TTC549 (cell line): ENCODE results near the gene CDH8.
"Not testable (repeated sequence)": the region's sequence is repeated elsewhere in the genome, so short reads cannot be mapped to it uniquely, and the experiment has no call there.

Experiments
- FAIRE-seq: peaks from 2 replicates; lab custom pipeline; 2012; peaks lifted over from hg19 to GRCh38; lab: Jason Lieb, UNC

CDH8 gene

DNA sequence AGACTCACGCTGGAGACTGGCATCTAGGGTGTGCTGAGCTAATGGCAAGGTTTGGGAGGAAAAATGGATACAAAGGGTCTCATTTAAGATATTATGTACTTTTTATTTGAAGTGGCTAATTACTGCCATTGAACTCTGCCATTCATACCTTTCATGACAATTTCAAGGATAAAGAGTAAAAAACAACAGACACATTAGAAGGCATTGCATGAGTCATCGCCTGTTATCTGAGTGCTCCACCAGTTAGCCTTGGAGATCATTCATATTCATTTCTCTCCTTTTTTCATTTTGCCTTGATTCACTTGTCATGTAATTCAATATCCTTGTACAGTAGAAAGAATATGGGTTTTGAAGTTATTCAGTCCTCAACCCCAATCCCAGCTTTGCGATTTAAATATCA is 109.5 kb downstream of the CDH8 start:
- no peak for FAIRE-seq

DNA sequence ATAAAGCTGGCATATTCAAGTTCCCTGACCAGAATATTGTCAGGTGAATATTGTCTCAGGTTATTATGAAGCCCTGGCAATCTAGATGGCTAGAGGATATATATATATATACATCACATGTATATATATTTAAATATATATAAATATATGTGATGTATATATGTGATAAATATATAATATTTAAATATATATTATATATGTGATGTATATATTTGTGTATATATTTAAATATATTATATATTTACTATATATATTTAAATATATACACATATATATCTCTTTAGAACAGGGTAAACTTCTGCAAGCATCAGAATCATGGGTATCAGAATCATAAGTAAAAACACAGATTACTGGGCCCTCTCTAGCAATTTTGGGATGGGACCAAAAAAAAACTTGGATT is 112.6 kb downstream of the CDH8 start:
- FAIRE-seq = no peak

DNA sequence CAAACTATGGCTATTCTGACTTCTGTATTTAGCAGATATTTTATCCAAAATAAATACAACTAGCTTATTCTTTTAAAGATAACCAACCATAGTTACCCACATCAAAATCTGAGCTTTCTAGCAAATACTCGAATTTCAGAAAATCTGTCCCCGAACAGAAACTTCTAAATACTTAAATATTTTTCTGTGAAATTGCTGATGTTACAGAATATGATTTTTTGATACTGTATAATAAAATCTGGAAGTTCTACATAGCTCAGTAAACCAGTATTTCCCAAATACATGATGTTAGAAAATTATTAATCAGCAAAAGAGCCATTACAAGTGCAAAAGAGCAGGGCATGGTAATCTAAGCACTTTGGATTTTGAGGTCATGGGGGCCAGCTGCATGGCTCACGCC is 114.9 kb downstream of the CDH8 start:
- no peak for FAIRE-seq

DNA sequence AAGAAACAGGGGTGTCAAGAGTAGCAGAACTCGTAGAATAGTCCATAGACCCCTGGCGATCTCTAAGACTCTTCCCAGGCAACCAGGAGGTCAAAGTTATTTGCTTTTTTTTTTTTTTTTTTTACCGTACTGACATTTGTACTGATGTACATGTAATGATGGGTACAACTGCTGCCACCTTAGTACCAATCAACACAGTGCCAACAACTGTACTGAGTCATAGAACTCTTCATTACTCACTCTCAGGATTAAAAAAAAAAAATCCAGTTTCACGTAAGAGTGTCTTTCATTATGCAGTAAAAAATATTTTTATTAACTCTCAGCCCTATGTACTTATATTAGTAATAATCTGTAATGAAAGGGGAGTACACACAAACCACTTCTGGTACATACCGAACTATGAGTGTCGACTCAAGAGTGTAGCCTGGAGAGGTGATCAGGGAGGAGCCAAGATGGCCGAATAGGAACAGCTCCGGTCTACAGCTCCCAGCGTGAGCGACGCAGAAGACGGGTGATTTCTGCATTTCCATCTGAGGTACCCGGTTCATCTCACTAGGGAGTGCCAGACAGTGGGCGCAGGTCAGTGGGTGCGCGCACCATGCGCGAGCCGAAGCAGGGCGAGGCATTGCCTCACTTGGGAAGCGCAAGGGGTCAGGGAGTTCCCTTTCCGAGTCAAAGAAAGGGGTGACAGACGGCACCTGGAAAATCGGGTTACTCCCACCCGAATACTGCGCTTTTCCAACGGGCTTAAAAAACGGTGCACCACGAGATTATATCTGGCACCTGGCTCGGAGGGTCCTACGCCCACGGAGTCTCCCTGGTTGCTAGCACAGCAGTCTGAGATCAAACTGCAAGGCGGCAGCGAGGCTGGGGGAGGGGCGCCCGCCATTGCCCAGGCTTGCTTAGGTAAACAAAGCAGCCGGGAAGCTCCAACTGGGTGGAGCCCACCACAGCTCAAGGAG is 118.1 kb downstream of the CDH8 start:
- FAIRE-seq = not testable (repeated sequence)

DNA sequence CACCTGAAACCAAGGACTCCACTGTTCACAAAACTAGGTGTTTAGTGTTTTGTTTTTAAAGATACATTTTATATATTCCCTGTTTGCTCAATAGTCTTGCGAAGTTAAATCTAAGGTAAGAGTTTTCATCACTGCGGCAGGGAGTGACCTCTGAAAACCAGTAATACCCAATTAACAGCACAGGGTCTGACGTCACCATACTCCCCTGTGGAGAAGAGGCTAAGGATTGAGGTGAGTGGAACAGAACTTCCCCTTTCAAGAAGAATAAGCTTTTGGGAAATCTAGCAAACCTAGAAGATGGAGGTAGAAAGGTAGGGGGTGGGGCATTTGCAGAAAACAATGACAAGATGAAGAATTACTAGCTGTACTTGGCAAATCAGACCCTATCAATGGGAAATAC is 120.7 kb downstream of the CDH8 start:
- no peak for FAIRE-seq

DNA sequence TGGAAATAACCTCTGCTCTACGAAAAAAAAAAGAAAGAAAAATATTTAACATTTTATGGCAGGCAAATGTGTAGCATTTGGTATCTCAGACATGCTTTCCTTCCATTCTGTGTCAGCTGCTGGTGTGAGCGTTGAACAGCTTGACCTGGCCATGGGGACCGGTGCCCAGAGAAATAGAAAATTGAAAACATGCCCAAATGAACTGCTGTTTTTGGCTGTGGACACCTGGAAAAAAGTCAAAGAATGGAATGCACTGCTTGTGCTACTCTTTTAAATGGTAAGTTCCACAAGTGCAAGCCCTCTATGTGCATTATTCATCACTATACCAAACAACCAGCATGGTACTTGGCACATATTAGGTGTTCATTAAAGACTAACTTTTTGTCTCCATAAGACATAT is 127.2 kb downstream of the CDH8 start:
- no peak for FAIRE-seq

DNA sequence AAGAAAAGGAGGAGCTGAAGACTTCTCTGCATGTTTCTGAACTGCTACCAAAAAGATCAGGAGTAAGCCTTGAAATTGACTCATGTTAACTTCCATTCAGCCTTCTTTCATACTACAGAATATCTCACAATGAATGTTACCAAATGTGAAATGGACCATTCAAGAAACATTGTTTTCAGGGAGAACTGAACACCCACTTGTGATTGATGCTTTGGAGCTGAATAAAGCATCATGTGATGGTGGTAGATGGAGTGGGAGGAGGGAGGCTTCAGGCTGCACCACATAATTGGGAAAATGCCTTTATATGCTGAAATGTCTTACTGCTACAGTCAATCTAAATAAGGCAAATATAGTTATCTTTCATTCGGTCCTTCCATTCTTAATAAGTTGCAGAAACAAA is 127.8 kb downstream of the CDH8 start:
- no peak for FAIRE-seq

DNA sequence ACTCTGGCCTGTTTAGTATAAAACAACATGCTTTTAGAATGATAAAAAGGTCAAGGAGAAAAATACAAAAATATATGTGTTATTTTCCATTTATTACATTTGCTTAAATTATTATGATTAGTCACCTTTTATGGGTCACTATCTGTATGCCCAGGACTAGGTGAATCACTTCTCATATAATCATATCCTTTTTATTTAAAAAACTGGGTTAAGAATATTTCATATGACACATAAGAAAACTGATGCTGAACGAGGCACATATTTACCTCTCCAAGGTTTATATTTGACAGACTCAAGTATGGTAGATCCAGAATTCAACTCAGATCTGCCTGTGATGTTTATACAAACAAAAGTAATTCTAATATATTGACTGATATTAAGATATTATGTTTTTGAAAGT is 134.5 kb downstream of the CDH8 start:
- FAIRE-seq = no peak

DNA sequence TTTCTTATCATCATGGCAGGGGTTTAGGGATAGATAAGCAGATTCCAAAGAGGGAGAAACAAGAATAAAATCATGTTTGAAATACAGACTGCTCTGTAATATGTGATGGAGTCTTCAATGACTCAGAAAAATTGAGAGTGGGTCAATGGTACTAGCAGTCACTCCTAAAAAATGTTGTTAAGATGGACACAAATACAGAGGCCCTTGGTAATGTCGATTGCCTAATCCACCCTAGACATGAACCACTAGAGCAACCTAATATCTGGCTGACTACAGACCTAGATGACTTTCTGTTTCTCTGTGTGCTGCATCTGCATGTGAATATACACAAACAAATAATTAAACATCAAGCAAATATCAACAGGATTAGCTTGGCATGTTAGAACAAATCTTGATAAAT is 135.8 kb downstream of the CDH8 start:
- FAIRE-seq = no peak

DNA sequence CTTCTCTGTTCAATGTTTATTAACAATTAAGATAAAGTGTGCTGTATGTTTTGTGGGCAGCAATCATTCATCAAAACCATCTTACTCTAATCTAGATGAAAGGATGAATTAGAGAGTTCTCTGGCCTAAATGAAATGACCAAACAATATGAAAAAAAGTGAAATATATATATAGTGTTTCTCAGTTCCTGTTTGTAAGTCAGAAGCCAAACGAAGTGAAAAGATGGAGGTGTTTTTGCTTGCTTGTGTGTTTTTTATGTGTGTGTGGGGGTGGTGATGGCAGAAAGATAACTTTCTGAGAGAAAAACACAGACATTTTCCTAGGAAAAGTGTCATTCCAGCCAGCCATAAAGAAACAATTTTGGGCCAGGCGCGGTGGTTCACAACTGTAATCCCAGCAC is 138.6 kb downstream of the CDH8 start:
- FAIRE-seq = no peak

DNA sequence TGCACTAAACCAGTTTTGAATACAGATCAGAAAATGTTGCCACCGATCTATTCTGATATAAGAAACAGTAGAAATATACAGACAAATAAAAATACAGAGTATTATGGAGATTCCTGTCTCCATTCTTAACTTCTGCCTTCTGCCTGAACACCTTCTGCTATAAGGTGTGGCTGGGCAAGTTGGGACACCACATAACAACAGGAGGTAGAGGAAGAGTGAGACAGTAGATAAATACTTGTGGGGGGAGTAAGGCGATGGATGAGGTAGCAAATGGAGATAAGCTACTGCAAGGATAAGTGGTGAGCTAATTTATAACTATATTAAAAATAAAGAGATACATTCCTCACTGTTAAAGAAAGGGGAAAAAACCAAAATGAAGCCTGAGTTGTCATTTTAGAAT is 143.7 kb downstream of the CDH8 start:
- FAIRE-seq = no peak

DNA sequence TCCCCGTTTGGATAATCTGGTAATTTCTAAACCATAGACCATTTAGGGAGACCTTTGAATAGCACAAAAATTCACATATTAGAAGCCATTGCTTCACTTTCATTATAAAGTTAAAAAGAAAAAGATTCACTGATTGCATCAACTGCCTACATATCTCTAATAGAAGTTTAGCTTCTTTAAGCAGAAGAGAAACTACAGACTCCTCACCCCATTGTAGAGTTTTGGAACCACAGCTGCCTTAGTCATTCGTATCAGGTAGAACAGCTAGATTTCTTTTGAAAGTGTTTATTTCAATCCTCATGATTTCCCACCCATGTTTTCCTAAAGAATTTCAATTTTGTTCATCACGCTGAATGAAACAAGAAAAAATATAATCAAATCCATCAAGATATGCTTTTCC is 144.8 kb downstream of the CDH8 start:
- FAIRE-seq = no peak

DNA sequence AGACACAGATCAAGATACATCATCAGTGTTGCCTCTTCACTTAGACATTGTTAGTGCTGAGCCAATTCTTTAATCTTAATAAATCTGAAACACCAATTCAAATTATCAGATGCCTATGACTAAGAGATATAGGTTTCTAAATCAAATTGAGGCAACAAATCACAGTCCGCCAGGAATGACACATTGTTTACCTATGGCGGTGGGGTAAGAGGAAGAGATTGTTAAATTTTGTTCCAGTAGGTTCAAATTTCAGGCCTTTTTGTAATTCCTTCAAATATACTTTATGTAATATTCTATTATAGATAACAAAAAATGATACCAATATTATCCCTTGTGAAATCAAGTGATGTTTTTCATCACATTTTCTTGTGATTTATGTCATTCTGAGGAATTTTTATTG is 145.9 kb downstream of the CDH8 start:
- FAIRE-seq = no peak

DNA sequence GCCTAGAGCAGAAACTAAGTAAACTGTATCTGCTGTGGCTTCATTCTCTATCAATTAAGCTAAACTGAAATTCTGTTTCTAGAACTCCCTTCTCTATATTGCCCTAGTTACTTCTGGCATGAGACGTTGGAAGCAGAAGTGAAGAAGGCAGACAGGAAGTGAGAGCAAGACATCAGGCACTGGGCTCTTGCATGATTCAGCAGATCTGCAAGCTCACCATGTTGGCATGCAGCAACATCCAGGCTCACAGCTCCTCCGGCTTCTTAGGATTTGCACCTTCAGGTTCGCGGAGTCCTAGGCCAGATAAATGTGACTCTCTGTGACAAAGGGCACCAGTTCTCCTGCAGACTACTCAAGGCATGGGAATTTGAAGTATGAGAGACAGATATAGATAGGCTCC is 148.3 kb downstream of the CDH8 start:
- no peak for FAIRE-seq

DNA sequence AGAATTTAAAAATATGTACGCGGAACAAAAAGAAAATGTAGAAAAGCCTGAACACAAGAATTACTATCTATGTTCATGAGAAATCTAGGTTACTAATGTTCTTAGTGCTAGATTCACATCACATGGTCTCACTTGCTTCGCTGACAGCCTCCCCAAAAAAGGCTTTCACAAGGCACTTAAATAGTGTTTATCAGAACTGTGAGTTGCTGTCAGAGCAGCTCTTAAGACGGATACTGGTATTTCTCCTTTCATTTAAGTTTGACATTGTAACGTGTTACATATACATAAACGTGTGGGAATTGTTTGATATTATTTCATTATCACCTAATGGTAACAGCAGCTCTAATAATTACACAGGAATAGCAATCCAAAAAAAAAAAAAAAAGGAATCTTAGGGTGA is 150.9 kb downstream of the CDH8 start:
- no peak for FAIRE-seq

DNA sequence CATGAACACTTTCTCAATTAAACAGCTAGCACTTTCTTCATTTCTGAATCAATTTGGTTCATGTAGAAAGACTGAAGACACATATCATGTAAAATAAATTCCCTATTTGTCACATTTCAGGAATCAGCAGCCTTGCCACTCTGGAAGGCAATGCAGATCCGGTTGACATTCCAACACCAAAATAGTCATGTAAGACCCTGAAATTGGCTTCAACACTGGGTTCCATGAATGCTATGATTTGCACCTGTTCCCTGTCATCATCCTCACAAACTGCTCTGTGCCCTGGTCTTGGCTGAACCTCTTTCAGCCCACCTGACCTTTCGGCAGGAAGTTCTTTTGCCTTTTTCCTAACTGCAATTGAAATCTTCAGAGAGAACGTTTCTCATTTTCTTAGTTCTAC is 156.9 kb downstream of the CDH8 start:
- FAIRE-seq = no peak

DNA sequence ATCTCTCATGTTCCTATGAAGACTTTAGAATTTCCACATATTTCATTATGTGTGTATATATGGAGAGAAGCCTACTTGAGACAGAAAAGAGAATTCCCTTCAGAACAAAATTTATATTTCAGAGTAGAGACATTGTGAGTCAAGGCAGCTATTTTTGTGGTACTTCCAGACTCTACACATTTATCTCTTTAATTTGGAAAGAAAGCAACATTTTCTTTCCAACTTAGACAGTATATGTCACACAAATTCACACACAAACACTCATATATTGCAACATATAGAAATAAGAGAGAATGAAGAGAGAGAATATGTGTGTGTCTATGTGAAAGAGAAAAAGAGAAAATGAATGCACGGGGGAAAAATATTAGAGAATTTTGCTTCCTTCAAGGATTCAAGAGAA is 158.8 kb downstream of the CDH8 start:
- FAIRE-seq = no peak

DNA sequence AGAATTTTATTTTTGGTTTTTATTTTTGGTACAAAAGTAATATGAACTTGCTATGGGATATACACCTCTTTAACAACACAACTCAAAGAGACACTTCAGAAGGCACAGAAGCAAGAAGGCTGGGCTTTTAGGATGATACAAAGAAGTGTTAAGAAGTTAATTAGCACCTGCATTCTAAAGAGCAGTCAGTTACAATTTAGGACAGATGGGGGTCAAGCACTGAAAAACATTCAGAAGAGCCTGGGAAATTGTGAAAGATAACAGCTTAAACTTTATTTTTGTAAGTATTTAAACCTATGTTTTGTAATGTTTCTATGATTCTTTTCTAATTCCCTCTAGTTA is 163.5 kb downstream of the CDH8 start:
- FAIRE-seq = no peak

DNA sequence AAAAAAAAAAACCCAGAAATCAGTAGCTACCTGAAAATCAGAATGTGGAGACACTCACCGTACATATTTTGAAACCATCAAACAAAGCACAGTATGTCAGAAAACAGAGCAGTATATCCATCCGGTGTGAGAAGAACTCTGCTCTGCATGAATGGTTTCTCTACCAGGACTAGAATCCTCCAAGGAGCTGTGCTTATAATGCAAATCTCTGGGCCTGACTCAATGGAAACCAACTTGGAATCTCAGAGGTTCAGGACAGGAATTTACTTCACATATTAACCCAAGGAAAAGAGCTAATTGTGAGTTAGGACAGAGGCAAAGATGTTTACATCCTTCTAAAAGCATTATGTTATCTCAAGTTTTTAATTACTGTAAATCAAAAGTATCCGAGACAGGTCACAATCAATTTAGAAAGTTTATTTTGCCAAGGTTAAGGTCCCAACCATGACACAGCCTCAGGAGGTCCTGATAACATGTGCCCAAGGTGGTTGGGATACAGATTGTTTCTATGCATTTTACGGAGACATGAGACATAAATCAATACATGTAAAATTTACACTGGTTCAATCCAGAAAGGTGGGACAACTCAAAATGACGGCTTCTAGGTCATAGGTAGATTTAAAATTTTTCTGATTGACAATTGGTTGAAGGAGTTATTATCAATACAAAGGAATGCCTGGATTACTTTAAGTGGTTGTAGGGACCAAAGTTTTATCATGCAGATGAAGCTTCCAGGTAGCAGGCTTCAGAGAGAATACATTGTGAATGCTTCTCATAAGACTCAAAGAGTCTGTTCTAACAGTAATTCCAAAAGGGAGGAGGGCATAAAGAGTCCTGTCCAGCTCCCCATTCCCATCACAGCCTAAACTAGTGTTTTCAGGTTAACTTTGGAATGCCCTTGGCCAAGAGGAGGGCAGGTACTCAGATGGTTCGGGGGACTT is 164.1 kb downstream of the CDH8 start:
- FAIRE-seq = no peak

DNA sequence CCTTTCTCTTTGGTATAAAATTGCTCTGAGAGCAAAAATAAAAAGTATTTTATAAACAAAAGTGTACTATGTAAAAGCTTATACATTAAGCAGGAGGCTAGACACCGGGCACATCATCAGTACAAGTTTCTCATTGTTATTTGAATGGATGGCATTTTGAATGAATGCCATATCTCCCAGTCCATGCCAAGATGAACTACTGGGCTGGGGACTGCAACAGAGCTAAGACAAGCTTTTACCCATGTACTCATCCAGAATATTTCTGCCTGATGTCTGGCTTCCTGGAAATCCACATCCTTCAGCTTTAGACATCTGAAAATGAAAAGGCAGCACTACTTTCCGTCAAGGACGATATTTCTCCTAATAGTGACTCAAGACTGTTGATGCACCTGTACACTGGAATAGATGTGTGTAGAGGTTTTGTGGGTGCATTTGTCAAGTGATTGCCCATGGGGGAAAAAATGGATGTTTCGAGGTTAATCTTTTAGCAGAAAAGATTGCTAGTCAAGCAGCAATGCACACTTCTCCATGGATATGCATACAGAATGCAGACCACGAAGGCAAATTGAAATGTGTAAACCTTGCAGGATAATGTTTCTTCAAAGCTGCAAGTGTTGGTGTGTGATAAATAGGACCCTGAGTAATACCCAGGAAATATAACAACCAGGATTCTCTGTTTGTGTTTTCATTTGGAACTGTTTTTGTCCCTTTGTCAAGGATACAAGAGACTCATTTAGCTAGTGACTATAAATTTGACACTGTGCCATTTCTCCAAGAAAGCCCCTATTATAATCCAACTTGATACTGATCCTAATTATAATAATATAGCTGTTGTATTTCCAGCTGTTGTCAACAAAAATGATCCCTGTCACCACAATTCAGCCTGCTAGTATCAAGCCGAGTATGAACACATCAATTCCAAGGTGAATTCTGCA is 173.8 kb downstream of the CDH8 start:
- FAIRE-seq = no peak

DNA sequence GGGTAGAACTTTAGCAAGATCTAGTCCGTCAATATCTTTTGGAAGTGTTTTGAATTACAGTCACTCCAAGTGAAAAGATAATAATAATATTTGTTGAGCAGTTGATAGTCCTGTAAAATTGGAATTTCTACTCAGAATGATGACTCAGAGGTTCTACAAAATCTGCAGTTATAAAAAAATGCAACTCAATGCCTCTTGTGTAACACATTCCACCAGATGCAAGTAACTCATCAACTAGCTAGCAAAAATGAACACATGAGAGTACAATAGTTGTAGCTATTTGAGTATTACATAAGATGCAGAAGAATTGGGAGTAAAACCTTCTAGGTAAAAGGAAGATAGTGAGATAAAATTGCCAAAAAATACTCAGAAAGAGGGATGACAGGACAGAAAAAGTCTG is 177.2 kb downstream of the CDH8 start:
- no peak for FAIRE-seq

DNA sequence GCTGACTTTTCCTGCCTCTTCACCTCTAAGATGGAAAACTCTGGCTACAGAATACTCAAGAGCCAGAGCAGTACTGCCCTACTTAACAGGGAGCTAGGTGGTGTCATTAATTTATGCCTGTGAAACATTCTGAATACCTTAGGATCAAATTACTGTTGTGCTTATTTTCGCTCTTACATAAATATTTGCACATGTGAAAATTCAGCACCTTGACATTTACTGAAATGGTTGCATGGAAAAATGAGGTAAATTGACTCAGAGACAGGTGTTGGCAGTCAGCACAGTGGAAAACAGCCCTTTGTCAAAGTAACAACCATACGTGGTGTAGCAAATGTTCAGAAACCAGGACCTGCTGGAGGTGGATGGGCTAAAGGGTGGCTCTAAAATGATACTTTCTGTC is 193.6 kb downstream of the CDH8 start:
- no peak for FAIRE-seq
